HG02840 (cell line): ENCODE data around the gene ADAM15.

ENCODE experiments used
- ATAC-seq: cut with Tn5 transposase; IDR thresholded peaks from one replicate; pipeline ENCODE4 v1.9.1; 2021; ENCODE audit warnings: mild to moderate bottlenecking, moderate library complexity, moderate number of reproducible peaks; ENCODE audit not compliant: unreplicated experiment, low FRiP score

The ADAM15 gene

DNA sequence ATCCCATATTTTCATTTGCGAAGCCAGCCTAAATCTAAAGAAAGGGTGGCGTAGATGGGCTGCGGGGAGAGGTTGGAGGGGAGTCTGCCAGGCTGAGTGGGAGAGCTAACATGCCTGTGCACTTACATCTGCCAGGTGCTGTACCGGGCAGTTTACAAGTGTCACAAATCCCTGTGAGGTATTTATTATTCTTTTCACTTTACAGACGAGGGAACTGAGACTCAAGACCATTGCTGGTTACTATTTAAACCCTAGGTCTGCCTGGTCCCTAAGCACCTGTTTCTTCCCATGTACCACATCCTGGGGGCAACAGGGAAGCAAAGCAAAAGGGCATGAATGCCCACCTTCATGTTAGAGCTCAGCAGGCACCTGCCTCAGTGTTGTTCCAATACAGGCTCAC lies 57.2 kb downstream of the ADAM15 start:
- ATAC-seq, result no peak

DNA sequence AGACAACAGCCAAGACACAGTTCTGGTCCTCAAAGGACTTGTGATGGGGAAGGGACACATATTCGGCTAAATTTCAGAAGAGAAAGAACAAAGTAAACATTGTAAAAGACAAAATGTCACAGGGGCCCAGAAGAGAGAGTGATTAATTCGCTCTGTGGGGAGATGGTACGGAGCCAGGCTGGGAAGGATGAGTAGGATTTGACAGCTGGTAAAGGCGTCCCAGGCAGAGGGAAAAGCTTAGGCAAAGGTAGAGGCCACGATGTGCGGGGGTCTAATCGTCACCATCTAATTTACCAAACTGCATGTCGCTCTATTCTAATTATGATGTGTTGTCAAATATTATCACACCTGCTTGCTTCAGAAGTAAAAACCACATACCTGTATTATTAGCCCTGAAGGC lies 59.3 kb downstream of the ADAM15 start:
- no peak for ATAC-seq

DNA sequence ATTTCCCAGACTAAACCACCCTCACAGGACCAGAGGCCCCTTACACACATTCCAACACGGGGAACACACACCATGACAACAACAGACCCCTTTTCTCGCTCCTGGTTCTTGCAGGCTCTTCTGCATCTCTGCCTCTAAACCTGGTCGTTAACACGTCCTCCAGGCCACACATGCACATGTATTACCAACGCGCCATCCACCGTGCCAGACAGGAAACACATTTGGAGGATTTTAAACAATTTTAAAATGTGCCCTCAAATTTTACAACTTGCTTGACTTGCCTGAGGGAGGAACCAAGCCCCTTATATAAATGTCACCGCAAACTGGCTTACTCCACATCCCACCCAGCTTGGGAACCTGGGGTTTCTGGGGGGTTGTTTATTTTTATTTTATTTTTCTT lies 59.7 kb downstream of the ADAM15 start:
- no peak for ATAC-seq
